SK-N-SH treated with all-trans-retinoic acid at 6 μM for 48 hours (cell line): ENCODE results near the gene MGME1.

ENCODE experiments used
- ARNTL ChIP-seq: fragments of 450-650 bp; formaldehyde crosslinking; IDR thresholded peaks from 2 replicates; pipeline ENCODE4 v1.5.0; 2020; ENCODE audit warnings: low read depth, mild to moderate bottlenecking, moderate library complexity, borderline replicate concordance
- ZFP30 ChIP-seq: fragments of 450-650 bp; formaldehyde crosslinking; IDR thresholded peaks from 2 replicates; pipeline ENCODE4 v1.5.0; 2022; ENCODE audit warnings: mild to moderate bottlenecking, moderate library complexity
- TF ChIP-seq, protein P1 (sequence below): fragments of 250-450 bp; sonication (Bioruptor Pico); IDR thresholded peaks from 2 replicates; pipeline ENCODE4 v1.8.0; 2020; ENCODE audit warnings: mild to moderate bottlenecking, moderate library complexity, borderline replicate concordance

DNA sequence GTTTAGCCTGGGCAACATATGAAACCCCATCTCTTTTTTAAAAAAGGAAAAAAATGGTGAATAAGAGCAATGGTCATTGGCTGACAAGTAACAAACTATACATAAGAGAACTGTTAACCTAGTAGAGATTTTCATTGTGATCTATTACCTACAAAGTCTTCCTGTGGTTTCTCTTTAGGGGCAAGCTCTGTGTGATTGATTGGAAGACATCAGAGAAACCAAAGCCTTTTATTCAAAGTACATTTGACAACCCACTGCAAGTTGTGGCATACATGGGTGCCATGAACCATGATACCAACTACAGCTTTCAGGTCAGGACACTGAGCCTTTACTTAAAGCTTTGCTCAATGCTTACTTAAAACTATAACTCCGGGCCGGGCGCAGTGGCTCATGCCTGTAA is 19.2 kb downstream of the MGME1 start:
- TF ChIP-seq ZFP30 (CRISPR knock-in tag) (no peak), ARNTL (CRISPR knock-in tag) (no peak)
- TF ChIP-seq, protein P1, sequence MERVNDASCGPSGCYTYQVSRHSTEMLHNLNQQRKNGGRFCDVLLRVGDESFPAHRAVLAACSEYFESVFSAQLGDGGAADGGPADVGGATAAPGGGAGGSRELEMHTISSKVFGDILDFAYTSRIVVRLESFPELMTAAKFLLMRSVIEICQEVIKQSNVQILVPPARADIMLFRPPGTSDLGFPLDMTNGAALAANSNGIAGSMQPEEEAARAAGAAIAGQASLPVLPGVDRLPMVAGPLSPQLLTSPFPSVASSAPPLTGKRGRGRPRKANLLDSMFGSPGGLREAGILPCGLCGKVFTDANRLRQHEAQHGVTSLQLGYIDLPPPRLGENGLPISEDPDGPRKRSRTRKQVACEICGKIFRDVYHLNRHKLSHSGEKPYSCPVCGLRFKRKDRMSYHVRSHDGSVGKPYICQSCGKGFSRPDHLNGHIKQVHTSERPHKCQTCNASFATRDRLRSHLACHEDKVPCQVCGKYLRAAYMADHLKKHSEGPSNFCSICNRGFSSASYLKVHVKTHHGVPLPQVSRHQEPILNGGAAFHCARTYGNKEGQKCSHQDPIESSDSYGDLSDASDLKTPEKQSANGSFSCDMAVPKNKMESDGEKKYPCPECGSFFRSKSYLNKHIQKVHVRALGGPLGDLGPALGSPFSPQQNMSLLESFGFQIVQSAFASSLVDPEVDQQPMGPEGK (CRISPR knock-in tag) = no peak
